ENCODE results near the gene ZNF273.
"Not testable (repeated sequence)": the region's sequence is repeated elsewhere in the genome, so short reads cannot be mapped to it uniquely, and the experiment has no call there.

Gene ZNF273

GRCh38 chr7:64902806-64903721 is at the start of gene ZNF273:
Gene ZNF273, plus strand, starts transcription at chr7:64903273. Its CDS starts 45 bp downstream, at chr7:64903318.
- DNase-seq (ENCODE audit: low spot score) = peak; percentile 90

DNA sequence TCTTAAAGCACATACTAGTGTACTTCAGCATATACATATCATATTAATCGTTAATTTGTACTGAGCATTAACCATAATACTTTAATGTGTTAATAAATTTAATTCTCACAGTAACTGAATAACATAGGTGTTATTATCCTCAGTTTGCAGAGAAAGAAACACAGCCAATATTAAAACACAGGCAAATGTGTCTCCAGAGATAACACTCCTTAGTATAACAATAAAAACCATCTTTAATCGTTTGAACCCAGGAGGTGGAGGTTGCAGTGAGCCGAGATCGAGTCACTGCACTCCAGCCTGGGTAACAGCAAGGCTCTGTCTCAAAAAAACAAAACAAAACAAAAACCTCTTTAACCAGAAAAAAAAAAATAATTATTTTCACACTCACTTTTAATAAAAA is 49.4 kb upstream of the ZNF273 start:
- DNase-seq (ENCODE audit: low spot score) = no peak

- DNase-seq (ENCODE audit: low spot score) = no peak
Observed at GRCh38 chr7:64854969-64855368, 48.1 kb upstream of the ZNF273 start.

DNA sequence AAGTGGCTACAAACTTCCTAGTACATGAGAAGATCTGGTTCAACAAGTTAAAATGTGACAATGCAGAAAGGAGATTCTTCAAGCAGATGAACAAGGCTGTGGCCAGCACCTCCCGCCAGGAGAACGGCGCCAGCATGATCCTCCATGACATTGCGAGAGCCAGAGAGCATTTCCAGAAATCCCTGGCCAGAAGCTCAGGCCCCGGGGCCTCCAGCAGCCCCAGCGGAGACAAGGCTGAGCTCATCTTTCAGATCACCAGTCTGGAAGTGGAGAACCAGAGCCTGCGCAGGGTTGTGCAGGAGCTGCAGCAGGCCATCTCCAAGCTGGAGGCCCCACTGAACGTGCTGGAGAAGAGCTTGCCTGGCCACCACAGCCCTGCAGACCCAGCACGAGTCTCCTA is 40.1 kb upstream of the ZNF273 start:
- no peak for DNase-seq (ENCODE audit: low spot score)

- not testable (repeated sequence) for DNase-seq (ENCODE audit: low spot score)
Observed at GRCh38 chr7:64863530-64863929, 39.5 kb upstream of the ZNF273 start.

DNA sequence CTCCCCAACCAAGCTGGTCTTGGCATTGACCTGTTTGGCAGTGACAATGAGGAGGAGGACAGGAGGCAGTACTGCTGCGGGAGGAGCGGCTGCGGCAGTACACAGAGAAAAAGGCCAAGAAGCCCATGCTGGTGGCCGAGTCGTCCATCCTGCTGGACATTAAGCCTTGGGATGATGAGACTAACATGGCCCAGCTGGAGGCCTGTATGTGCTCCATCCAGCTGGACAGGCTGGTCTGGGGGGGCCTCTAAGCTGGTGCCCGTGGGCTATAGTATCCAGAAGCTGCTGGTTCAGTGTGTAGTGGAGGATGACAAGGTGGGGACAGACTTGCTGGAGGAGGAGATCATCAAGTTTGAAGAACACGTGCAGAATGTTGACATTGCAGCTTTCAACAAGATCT is 39.1 kb upstream of the ZNF273 start:
- DNase-seq (ENCODE audit: low spot score) = no peak

- no peak for DNase-seq (ENCODE audit: low spot score)
Observed at GRCh38 chr7:64867863-64868440, 35.1 kb upstream of the ZNF273 start.

DNA sequence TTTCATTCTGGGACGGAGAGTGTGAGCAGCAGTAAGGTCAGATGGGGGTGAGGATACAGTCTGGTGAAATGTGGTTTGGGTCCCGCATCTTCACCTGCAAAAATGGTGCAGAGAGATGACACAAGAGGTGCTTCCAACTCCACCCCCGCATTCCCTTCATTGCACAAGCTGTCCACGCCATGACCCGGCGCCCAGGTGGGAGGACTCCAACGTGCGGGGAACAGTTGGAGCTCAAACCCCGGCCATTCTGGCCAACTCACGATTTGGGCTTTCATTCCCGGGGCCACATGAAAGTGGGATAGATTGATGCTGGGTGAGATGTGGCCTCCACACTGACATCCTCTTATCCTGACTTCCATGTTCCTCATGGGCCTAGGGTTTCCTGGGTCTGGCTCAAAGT is 34.6 kb upstream of the ZNF273 start:
- no peak for DNase-seq (ENCODE audit: low spot score)

DNA sequence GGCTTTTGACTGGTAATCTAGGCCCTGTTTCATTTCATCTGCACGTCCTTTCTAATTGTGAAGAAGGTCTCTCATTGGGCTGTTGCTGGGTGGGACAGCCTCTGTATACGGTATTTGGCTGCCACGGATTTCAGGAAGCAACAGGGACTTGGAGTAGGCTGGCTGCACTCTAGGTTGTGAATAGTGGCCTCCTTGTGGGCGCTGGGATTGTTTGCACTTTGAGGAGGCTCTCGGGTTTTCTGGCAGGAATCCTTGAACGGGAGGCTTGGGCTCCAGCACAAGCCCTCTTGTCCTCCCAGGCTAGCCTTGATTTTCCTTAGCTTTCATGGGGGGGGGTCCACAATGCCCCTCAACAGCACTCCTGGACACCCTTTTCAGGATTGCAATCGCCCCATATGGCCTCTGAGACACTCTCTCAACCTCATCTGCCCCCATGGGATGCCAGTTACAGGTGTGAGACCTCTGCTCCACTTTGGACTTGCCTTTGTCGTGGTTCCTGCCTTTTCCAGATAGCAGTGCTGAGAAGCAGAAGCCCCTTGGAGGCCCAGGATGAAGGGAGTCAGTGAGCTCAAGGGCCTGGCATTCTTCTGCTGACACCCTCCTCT is 33.9 kb upstream of the ZNF273 start:
- no peak for DNase-seq (ENCODE audit: low spot score)

DNA sequence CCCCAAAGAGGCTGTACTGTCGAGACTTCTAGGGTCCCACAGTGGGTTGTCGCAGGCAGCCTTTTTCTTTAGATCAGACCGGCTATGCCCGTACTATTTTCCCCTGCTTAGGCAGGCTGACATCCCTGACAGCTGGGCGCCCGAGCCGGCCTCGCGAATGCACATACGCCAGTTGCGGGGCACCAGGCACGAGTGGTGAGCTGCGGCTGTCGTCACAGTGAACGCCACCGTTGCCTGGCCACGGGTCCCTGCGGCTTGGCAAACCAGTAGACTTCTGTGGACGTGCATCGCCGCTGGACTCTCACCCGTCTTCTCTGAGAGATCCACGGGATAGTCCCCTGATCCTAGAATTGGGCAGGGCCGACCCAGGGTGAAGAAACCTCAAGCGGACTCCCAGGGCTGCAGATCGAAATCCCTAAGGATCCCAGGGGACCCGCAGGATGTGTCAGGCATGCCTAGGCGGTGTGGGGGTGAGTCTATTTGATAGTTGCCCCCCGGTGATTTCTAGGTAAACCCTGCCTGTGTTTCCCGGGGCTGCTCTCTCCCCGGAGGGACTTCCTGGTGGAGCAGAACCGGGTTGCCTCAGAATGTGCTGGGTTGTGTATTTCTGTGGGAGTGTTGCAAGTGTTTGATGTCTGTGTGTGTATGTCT is 33.0 kb upstream of the ZNF273 start:
- DNase-seq (ENCODE audit: low spot score) = no peak

DNA sequence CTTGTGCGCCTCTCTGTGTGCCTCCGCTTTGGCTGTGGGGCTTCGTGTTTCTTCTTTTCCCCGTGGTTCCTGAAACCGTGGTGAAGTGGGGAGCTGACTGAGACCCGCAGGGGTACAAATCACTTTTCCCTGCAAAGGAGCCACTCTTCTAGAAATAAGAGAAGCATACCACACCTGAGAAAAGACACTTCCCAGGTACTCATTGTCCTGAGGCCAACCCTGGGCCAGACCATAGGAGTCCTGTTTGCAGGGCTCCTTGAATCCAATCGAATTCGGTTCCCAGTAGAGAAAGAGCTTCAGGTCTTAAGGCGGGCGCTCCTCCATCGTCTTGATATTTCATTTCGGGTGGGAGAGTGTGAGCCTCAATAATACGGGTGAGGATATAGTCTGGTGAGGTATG is 32.4 kb upstream of the ZNF273 start:
- DNase-seq (ENCODE audit: low spot score) = no peak

DNA sequence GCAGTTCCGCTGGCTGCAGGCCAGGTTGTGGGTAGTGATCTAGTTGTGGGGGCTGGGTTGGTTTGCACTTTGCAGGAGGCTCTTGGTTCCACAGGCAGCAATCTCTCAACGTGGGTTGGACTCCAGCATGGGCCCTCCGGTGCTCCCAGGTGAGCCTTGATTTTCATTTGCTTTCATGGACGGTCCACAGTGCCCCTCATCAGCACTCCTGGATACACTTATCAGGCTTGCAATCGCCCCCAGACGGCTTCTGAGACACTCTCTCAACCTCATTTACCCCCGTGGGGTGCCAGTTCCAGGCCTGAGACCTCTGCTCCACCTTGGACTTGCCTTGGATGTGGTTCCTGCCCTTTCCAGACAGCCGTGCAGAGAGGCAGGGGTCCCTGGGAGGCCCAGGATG is 31.3 kb upstream of the ZNF273 start:
- DNase-seq (ENCODE audit: low spot score) = no peak

DNA sequence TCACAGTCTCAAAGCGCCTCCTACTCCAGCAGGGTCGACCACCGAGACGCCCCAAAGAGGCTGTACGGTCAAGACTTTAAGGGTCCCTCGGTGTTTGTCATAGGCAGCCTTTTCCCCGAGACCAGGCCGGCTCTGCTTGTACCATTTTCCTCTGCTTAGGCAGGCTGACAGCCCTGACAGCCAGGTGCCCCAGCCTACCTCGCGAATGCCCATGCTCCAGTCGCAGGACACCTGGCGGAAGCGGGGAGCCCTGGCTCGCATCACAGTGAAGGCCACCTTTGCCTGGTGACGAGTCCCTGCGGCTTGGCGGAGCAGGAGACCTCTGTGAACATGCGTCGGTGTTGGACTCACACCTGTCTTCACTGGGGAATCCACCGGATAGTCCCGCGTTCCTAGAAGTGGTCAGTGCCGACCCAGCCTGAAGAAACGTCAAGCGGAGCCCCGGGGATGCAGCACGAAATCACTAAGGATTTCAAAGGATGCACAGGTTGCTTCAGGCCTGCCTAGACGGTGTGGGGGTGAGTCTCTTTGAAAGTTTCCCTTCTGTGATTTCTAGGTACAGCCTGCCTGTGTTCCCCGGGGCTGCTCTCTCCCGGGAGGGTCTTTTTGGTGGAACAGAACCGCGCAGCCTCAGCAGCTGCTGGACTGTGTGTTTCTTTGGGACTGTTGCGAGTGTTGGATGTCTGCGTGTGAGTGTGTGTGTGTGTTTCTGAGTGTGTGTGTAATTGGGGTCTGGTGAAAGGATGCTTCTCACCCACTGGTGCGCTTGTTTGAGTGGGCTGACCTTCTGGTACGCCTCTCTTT is 30.5 kb upstream of the ZNF273 start:
- no peak for DNase-seq (ENCODE audit: low spot score)

- no peak for DNase-seq (ENCODE audit: low spot score)
Observed at GRCh38 chr7:64873155-64873500, 29.9 kb upstream of the ZNF273 start.

GRCh38 chr7:64873517-64873916 is 29.6 kb upstream of the ZNF273 start:
- DNase-seq (ENCODE audit: low spot score) = no peak

- DNase-seq (ENCODE audit: low spot score) = peak; percentile 31
Observed at GRCh38 chr7:64874114-64874513, 29.0 kb upstream of the ZNF273 start.

GRCh38 chr7:64874562-64875250 is 28.4 kb upstream of the ZNF273 start:
- DNase-seq (ENCODE audit: low spot score) = no peak

DNA sequence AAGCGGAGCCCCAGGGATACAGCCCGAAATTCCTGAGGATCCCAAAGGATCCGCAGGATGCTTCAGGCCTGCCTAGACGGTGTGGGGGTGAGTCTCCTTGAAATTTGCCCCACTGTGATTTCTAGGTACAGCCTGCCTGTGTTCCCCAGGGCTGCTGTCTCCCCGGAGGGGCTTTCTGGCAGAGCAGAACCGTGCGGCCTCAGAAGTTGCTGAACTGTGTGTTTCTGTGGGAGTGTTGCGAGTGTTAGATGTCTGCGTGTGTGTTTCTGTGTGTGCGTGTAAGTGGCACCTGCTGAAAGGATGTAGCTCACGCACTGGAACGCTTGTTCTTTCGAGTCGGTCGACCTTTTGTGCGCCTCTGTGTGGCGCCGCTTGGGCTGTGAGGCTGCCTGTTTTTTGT is 27.8 kb upstream of the ZNF273 start:
- DNase-seq (ENCODE audit: low spot score) = no peak

DNA sequence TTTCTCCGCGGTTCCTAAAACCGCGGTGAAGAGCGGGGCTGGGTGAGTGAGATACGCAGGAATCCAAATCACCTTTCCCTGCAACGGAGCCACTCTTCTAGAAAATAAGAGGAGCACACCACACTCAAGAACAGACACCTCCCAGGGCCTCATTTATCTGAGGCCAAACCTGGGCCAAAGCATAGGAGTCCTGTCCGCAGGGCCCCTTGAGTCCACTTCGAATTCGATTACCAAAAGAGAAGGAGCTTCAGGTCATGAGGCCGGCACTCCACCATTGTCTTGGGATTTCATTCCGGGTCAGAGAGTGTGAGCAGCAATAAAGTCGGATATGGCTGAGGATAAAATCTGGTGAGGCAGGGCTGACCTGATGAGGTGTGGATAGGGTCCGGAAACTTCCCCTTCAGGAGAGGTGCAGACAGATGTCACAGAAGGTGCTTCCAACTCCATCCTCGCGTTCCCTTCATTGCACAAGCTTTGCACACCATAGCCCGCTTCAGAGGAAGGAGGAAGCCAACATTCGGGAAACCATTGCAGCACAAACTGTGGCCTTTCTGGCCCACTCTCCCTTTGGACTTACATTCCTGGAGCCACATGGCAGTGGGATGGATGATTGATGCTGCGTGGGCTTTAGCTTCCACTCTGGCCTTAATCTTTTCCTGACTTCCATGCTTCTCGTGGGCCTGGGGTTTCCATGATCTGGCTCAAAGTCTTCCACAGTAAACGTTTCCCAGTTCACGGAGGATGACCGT is 27.2 kb upstream of the ZNF273 start:
- no peak for DNase-seq (ENCODE audit: low spot score)
